GM19035 (cell line): ENCODE results near the gene PTPN14.

Experiments
- ATAC-seq: cut with Tn5 transposase; IDR thresholded peaks from one replicate; pipeline ENCODE4 v1.9.1; 2021; ENCODE audit not compliant: unreplicated experiment

Gene PTPN14

GRCh38 chr1:214378492-214378891 is 172.9 kb downstream of the PTPN14 start:
- no peak for ATAC-seq

GRCh38 chr1:214377886-214378285 is 173.5 kb downstream of the PTPN14 start:
- no peak for ATAC-seq

DNA sequence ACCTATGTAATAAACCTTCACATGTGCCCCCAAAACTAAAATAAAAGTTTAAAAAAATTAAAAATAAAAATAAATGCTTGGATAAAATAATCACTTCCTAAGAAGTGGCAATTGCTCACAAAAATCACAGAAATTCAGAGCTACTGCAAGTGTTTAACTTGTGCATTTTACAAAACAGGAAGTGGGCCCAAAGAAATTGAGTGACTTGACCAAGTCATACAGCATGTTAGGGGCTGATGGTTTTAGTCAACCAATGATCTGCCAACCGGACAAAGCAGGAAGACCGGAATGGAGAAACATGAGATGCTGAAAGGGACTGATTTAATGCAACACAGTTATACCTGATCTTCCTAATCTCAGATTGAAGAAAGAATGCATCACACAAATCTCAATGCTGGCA is 173.9 kb downstream of the PTPN14 start:
- no peak for ATAC-seq

- ATAC-seq, result no peak
These were observed 179.3 kb downstream of the PTPN14 start for GRCh38 chr1:214372092-214372491.

GRCh38 chr1:214370615-214371014 is 180.8 kb downstream of the PTPN14 start:
- no peak for ATAC-seq

DNA sequence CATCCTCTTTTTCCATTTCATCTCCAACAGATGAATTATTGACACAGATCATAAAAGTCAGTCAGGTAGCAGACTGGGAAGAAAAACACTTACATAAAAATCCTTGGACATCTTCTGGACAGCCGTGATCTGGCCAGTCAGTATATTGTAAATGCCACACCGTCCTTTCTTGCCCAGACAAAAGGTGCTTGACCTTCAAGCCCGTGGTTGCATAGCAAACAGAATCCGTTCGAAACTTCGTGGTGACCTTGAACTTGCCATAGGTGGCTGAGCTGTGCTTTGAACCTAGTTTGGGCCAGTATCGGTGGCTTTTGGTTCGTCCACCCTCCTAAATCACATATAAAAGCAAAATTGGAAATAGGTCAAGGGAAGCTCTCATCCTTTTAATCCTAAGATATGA is 182.0 kb downstream of the PTPN14 start:
- ATAC-seq, result no peak

DNA sequence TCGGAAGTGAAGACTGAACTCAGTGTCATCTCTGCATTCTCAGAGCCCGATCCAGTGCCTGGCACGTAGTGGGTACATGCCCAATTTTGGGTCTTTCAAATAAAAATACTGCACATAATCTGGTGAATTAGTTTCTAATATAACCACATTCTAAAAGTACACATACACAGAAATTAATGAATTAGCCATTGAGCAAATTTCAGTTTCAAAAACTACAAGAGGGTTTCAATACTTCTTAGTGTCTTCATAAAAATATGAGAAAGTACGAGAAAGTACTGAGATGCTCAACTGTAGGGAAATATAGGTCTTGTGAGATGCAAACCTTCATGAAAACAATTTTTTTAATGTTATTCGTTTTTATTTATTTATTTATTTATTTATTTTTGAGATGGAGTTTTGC is 183.6 kb downstream of the PTPN14 start:
- ATAC-seq, result no peak

GRCh38 chr1:214364786-214365295 is 186.6 kb downstream of the PTPN14 start:
- ATAC-seq, result no peak

DNA sequence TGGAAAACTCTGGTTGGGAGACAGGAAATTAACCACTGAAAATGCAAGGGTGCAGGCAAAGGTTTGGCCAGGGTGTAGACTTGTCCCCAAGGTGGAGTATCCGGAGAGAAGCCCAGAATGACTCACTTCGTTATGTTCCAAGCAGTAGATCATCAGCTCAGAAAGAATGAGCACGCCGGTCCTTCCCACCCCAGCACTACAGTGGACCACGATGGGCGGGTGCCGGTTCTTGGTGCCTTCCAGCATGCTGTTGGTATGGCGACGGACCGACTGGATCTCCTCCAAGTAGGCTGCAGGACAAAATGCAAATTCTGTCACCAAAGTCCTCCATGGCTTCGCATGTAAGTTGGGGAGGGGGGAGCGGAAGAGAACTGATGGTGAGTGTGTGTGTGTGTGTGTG is 187.0 kb downstream of the PTPN14 start:
- ATAC-seq, result no peak

GRCh38 chr1:214363386-214363785 is 188.0 kb downstream of the PTPN14 start:
- ATAC-seq, result no peak

- ATAC-seq, result no peak
These were observed 189.1 kb downstream of the PTPN14 start for GRCh38 chr1:214362188-214362882.

DNA sequence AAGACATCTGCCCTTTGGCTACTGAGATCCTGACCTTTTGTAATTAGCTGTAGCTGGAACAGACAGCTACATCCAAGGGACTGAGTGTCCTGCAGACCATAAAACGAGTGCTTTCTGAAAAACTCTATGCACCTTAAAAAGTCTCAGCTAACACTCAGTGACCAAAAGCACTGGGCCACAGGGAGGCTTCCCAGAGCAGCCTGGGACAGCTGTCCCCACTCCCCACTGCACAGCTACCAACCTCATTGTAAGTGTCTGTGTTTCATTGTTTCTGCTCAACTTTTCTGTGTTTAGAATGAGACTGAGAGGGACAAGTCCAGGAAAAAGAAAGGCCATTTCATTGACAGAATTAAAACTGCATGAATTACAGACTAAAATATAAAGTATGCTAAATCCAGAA is 189.8 kb downstream of the PTPN14 start:
- no peak for ATAC-seq

- no peak for ATAC-seq
These were observed 190.8 kb downstream of the PTPN14 start for GRCh38 chr1:214360525-214361164.

DNA sequence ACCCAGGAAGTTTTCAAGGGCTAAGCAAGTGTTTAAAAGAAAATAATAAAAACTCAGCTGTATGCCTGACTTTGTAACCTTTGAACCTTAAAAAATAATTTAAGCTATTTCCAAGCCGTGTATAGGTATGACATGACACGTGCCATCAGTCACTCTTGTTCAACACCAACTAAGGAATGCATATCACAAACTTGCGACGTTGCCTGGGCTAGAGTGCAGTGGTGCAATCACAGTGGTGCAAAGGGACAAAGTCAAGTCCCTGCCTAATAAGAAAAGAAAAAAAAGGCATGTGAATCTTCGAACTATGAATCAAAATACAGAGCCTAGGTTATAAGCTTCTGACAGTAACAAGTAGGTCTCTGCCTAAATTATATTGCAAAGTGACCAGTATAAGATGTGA is 191.3 kb downstream of the PTPN14 start:
- ATAC-seq, result no peak

GRCh38 chr1:214354440-214355148 is 196.8 kb downstream of the PTPN14 start:
- no peak for ATAC-seq

DNA sequence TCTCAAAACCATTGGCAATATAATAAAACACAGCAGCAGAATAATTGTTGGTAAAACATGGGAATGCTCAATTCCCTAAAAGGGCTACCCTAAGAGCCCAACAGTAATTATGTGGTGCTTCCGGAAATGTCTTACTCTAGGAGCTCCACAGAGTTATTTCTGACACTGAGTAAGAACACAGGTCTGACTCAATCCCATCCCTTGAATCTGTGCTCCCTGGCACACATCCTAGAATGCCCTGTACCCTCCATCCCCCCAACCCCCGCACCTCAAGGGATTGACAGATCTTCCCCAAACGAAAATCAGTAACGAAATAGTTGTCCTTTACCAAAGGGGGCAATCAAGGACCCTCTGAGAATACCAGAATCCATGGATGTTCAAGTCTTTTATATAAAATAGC is 198.6 kb downstream of the PTPN14 start:
- no peak for ATAC-seq

GRCh38 chr1:214351551-214352277 is 199.7 kb downstream of the PTPN14 start:
- ATAC-seq, result no peak

DNA sequence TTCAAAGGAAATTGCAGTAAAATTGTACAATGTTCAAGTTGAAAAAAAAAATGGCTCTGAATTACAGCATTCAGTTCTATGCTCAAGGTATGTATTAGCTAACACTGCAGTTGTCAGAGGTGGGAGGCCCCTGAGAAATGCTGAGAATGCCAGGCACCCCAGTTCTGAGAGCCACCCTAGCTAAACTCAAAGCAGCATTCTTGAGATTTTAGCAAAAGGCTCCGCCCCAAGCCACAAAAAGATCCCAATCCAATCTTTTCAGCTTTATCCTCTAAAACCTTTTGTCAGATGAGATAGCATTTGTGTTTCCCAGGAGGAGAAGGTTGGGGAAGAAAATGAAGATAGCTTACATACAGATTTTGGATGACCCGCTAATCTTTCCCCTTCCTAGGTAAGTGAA is 201.6 kb downstream of the PTPN14 start:
- ATAC-seq, result no peak

GRCh38 chr1:214349008-214349407 is 202.4 kb downstream of the PTPN14 start:
- no peak for ATAC-seq

DNA sequence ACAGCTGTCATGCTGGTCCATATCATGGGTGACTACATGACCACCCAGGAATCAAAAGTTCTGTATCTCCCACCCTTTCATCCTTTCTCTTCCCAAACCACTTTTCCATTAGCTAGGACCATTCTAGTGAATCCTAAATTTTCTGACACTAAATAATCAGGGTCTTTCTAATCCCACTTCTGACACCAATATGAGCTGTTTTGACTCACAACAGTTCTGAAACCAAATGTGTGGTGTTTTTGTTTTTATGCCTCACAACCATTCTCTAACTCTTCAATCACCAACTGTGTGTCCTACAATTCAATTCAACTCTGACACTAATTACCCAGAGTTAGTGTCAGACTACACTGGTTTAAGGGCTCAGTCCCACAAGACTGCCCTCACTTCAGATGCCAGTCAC is 206.5 kb downstream of the PTPN14 start:
- ATAC-seq, result no peak

DNA sequence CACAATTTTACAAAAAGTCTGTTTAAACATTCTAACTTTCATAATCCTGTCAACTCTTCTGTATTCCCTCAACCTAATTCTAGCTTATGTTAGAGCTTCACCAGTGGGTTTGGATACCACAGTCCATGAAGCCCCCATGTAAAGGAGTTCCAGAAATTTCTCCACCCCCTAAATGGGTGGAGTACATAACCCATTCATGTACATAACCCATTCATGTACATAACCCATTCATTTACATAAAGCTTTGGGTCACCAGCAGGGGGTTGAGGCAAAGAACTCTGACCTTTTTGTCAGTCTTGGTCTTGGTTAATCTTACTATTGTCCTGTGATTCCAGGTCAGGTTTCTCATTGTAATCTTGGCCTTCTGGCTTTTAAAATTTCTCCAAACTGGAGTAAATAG is 208.9 kb downstream of the PTPN14 start:
- ATAC-seq, result no peak
